HG02610 (cell line): ENCODE data around the gene MID1.
A peak's percentile ranks its signal among the peaks of the same experiment; 100 is the strongest.

Source experiments
- ATAC-seq: cut with Tn5 transposase; IDR thresholded peaks from one replicate; pipeline ENCODE4 v1.9.1; 2021; ENCODE audit warnings: mild to moderate bottlenecking, moderate library complexity; ENCODE audit not compliant: unreplicated experiment

MID1 gene

GRCh38 chrX:10502961-10503360, 117.4 kb downstream of the MID1 start:
- no peak for ATAC-seq

- no peak for ATAC-seq
Measured at GRCh38 chrX:10501611-10502010, 118.8 kb downstream of the MID1 start.

GRCh38 chrX:10496345-10496965, 123.9 kb downstream of the MID1 start:
- ATAC-seq: no peak

- ATAC-seq: no peak
Measured at GRCh38 chrX:10495677-10496076, 124.7 kb downstream of the MID1 start.

DNA sequence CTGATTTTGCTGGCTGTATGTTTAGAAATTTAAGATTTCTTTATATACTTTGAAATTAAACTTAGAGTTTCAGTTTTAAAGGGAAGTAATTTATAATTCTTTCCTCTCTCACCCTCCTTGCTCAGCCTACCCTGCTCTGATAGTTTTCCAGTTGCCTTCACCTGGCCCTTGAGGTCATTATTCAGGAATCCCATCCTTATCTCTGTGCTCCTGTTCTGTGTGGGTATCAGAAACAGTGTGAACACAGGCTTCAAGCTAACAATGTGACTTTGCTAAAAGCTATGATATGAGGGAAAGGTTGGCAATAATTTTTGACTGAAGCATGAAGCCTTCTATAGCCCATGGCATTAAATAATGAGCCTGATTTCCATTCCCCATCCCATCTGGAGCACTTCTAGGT, 128.1 kb downstream of the MID1 start:
- ATAC-seq: no peak

DNA sequence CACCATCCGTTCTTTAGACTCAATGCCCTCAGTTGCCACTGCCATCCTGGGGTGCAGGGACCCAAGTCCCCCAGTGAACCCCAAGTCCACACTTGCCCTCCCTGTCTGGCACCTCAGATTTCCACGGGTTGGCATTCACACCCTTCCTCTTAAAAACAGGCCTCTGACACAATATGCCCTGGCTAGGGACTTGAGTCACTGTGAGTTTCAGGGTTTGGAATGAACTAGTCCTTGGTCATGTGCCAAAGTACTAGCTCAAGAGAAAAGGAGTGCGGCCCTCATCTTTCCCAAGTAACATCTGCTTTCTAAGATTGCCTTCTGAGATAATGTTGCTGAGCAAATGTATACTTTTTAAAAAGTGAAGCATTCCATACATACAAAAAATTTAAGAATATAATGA, 134.0 kb downstream of the MID1 start:
- no peak for ATAC-seq

DNA sequence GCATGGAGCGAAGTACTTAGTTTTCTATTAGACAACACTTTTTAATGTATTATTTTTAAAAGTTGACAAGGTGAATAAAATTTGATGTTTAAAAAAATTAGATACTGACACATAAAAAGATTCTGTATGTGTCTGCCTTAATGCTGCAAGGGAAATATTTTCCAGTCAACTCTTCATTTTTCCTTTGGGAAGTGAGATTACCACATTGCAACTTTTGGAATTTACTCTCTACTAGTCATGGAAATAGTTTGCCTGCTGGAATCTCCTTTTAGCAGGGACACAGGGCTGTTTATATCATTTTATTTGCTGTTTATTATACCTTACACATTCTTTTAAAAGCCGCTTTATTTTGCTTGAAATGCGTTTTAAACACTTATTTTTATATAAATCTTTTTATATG, 135.1 kb downstream of the MID1 start:
- no peak for ATAC-seq

DNA sequence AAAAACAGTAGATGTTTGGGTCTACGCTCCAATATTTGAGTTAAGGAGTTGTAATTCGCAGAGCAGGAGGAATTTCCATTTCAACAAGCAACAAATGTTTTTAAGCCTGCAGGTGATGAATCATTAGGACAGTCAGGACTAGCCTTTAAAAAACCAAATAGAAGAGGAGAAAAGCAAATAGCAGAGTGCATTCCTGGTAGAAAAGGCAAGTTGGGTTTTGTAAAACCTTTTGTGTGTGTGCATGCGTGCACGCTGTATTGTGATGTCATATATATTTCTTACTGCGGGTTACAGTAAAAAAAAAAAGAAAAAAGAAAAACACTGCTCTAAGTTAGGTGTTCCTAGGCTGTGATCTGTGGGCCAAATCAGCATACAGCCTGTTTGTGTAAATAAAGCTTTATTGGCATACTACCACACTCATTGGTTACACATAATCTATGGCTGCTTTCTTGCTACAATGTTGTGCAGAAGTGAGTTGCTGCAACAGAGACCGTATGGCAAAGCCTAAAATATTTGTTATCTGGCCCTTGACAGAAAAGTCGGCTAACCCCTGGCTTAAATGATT, 135.6 kb downstream of the MID1 start:
- no peak for ATAC-seq

DNA sequence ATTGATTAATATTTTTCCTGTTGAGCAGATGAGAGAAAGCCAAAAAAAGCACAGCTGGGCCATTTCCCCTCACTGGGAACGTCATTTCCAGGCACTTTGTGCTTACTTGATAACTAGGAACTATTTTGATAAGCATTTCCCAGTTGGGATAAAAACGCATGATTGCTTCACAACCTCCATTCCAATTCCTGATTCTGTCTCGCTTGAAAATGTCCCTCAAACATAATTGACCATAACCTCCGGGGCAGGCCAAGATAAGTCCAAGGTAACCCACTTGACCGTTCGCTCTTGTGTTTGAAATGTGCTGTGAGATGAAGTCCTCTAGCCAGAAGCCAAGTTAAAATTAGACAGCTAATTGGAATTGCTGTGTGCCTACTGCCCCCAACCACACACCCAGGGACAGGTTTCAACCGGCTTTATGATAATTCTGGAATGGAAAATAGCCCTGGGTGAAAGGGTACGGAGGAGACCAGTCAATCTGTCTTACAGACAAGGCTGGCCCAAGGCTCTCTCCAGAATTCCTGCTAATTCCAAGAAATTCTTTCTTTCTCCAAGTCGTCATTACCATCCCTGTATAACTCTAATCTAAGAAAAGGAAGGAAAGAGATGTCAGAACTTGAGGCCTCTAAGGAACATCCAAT, 137.1 kb downstream of the MID1 start:
- no peak for ATAC-seq

- no peak for ATAC-seq
Measured at GRCh38 chrX:10482708-10483107, 137.7 kb downstream of the MID1 start.

DNA sequence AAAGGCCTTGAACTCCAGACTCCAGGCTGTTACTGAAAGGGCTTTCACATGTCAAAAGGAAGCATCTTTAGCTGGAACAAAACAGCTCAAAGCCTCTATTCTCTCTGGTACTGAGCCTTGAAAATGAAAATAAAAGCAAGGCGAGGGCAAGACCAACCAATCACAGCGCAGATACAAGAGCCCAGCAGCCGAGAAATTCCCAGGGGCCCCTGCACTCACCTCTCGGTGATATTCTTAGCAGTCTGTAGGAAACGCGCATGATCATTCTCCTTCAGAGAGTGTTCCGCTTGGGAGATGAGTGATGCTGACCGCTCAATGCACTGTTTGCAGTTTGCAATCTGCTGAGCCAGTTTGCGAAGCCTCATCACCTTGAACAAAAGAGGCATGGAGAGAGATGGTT, 138.1 kb downstream of the MID1 start:
- ATAC-seq: peak; percentile 97

DNA sequence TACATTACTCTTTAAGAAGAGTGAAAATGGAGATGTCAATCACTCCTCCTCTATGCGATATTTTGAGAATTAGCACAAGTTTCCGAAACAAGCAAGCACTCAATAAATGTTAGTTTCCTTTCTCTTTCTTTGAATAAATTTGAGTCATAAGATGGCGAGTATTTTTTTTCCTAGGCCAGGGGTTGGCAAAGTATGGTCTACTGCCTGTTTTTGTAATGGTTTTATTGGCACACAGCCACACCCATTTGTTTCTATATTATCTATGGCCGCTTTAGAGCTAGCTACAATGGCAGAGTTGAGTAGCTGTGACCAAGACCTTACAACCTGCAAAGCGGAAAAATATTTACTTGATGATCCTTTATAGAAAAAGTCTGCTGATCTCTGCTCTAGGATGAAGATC, 139.5 kb downstream of the MID1 start:
- no peak for ATAC-seq

GRCh38 chrX:10479508-10479907, 140.9 kb downstream of the MID1 start:
- ATAC-seq: no peak

DNA sequence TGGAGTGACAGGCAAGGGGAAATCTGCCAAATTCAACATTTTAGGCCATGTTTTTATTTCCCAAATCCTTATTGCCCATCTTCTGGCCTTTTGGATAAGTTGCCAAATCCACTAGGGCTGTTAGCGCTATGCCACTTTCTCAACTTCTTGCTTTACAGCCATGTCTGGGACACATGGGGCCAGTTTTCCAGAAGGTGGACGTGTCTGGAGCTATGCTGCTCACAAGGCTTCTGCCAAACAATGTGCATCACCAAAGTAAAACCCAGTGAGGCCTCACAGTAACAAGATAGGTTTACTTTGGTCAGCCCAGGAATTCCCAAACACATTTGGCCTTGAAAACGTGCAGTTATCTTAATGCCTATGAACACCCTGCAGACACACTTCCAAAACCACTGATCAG, 142.9 kb downstream of the MID1 start:
- ATAC-seq: no peak

DNA sequence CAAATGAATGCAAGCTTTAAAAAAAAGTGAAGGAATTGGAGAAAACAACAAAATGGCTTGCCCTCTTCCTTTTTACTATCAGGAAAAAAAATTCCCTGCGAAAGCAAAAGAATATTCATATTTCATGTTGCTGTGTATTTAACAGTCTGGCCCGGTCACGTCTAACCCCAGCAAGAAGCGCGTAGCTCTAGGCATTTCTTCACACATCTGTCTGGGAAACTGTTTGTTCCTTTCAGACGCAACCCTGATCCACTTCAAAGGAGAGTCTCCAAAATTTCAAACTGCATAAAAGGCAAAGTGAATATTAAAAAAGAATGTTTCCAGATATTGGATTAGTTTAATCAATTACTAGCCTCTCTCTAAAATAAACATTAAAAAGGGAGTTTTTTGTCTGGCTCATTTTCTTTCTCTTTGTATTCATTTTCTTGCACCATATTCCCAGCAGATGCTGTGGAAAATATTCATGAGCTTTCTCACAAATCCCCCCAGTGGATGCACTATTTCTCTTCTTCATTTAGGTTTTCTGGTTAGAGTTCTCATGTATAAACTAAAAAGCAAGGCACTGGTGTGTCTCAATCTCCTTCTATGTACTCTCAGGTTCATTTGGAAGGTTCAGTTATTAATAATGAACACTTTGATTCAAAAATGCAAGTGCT, 145.3 kb downstream of the MID1 start:
- ATAC-seq: no peak

- no peak for ATAC-seq
Measured at GRCh38 chrX:10474510-10474909, 145.9 kb downstream of the MID1 start.

DNA sequence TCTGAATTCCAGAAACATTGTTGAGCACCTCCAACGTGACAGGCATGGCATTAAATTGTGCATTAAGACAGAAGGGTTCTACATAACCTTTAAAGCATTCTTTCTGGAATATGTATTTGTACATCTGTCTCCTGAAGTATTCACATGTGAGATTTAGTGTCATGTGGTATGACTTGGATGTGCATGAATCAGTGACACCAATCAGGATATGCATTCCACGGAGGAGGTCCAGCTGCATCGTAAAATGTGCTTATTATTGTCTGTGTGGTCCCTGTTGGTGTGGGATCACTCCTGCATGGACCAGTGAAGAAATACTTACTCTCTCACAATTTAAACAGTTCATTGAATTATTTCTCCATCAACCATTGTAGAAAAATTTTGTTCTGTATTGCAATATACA, 149.0 kb downstream of the MID1 start:
- no peak for ATAC-seq

DNA sequence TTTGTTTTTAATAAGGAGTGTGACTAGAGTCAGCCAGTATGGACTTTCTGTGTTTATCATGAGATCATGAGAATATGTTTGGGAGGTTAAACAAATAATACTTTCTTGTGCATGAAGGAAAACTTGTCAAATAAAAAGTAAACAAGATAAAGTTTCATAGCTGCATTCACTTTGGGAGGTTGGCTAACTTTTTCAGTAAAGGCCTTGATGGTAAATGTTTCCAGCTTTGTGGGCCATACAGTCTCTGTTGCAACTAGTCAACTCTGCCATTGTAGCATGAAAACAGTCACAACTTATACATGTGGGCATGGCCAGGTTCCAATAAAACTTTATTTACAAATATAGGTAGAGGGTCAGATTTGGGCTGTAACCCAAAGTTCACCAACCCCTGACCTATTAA, 150.4 kb downstream of the MID1 start:
- no peak for ATAC-seq

GRCh38 chrX:10467793-10468192, 152.6 kb downstream of the MID1 start:
- ATAC-seq: no peak

GRCh38 chrX:10465254-10465653, 155.1 kb downstream of the MID1 start:
- ATAC-seq: no peak

GRCh38 chrX:10457092-10457491, 163.3 kb downstream of the MID1 start:
- ATAC-seq: no peak

DNA sequence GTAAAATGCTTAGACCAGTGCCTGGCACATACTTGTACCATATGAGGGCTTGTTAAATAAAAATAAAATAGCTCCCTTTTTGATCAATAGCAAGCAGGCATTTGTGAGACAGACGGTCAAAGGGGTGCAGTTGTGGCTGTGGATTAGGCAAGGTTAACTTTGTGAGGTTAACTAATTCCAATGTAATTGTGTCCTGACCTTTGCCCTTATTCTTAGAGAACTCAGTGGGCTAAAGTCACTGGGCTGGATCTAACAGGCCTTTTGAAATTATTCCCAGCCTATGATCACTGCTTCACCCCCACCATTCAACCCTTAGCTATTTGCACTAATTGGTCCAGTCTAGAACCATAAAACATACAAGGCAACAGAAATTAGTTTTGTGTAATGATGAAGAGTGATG, 166.4 kb downstream of the MID1 start:
- ATAC-seq: no peak
